ENCODE data around the gene PTPRG. TPM values are rescaled to one million over a fixed set of nuclear protein-coding genes. Genes with fewer than 3 reads are reported as not detected.

Gene PTPRG
- total and polyA plus RNA-seq, 2 experiments from 2014 or later, result 24.4 to 131 TPM

DNA sequence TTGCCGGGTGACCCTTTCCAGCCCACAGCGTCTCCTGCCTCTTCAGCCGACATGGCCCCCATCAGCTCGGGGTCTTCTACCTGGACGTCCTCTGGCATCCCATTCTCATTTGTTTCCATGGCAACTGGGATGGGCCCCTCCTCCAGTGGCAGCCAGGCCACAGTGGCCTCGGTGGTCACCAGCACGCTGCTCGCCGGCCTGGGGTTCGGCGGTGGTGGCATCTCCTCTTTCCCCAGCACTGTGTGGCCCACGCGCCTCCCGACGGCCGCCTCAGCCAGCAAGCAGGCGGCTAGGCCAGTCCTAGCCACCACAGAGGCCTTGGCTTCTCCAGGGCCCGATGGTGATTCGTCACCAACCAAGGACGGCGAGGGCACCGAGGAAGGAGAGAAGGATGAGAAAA, 641.8 kb downstream of the PTPRG start (continued):
- TF ChIP-seq, protein P1, sequence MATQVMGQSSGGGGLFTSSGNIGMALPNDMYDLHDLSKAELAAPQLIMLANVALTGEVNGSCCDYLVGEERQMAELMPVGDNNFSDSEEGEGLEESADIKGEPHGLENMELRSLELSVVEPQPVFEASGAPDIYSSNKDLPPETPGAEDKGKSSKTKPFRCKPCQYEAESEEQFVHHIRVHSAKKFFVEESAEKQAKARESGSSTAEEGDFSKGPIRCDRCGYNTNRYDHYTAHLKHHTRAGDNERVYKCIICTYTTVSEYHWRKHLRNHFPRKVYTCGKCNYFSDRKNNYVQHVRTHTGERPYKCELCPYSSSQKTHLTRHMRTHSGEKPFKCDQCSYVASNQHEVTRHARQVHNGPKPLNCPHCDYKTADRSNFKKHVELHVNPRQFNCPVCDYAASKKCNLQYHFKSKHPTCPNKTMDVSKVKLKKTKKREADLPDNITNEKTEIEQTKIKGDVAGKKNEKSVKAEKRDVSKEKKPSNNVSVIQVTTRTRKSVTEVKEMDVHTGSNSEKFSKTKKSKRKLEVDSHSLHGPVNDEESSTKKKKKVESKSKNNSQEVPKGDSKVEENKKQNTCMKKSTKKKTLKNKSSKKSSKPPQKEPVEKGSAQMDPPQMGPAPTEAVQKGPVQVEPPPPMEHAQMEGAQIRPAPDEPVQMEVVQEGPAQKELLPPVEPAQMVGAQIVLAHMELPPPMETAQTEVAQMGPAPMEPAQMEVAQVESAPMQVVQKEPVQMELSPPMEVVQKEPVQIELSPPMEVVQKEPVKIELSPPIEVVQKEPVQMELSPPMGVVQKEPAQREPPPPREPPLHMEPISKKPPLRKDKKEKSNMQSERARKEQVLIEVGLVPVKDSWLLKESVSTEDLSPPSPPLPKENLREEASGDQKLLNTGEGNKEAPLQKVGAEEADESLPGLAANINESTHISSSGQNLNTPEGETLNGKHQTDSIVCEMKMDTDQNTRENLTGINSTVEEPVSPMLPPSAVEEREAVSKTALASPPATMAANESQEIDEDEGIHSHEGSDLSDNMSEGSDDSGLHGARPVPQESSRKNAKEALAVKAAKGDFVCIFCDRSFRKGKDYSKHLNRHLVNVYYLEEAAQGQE (IDR thresholded peaks at IDR 0.05; ENCODE audit: unreplicated experiment), result no peak
- TF ChIP-seq STAT1 (IDR thresholded peaks at IDR 0.05; ENCODE audit: unreplicated experiment), result no peak
- TF ChIP-seq, protein P2, sequence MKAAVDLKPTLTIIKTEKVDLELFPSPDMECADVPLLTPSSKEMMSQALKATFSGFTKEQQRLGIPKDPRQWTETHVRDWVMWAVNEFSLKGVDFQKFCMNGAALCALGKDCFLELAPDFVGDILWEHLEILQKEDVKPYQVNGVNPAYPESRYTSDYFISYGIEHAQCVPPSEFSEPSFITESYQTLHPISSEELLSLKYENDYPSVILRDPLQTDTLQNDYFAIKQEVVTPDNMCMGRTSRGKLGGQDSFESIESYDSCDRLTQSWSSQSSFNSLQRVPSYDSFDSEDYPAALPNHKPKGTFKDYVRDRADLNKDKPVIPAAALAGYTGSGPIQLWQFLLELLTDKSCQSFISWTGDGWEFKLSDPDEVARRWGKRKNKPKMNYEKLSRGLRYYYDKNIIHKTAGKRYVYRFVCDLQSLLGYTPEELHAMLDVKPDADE (IDR thresholded peaks at IDR 0.05), result no peak

GRCh38 chr3:62203561-62203960, 642.2 kb downstream of the PTPRG start:
- no peak overlapping the region for H3K4me3 Mint-ChIP-seq
- no peaks in the 10 kb centered on the region for H3K9me3 Mint-ChIP-seq
- 0 out of 2 replicates have a peak, but pooled peaks cover 4% of the 10 kb centered on the region for H3K9me2 ChIP-seq (ENCODE audit: insufficient read depth)
- H3K4me1 Mint-ChIP-seq, result peaks cover 6% of the 10 kb centered on the region
- no peak overlapping the region for H3K4me2 ChIP-seq
- no peaks in the 10 kb centered on the region for H3K79me2 ChIP-seq (replicated peaks; ENCODE audit: insufficient read depth)
- H3K27ac ChIP-seq (ENCODE audit: low read depth), result no peak overlapping the region
- H3K4me1 ChIP-seq (ENCODE audit: insufficient read depth), result no peaks in the 10 kb centered on the region
- no peak for ATAC-seq
- H2AFZ ChIP-seq, result no peak overlapping the region
- H3K27me3 ChIP-seq (ENCODE audit: insufficient read depth), result no peaks in the 10 kb centered on the region
- no peaks in the 10 kb centered on the region for H3F3A ChIP-seq (replicated peaks; ENCODE audit: low read depth)
- H4K20me1 ChIP-seq (replicated peaks; ENCODE audit: insufficient read depth), result no peaks in the 10 kb centered on the region
- DNase-seq (ENCODE audit: low spot score), result no peak
- no peak overlapping the region for H3K27ac Mint-ChIP-seq
- H3K36me3 Mint-ChIP-seq (ENCODE audit: low read depth), result peaks cover 46% of the 10 kb centered on the region
- H3K27me3 Mint-ChIP-seq (ENCODE audit: insufficient read depth, low read depth, poor library complexity), result peaks cover 9% of the 10 kb centered on the region
- H3K4me3 ChIP-seq, result no peak overlapping the region
- peaks cover 8% of the 10 kb centered on the region; the same call in 1 of the 2 replicates for H3K36me3 ChIP-seq (ENCODE audit: insufficient read depth)
- TF ChIP-seq, protein P3, sequence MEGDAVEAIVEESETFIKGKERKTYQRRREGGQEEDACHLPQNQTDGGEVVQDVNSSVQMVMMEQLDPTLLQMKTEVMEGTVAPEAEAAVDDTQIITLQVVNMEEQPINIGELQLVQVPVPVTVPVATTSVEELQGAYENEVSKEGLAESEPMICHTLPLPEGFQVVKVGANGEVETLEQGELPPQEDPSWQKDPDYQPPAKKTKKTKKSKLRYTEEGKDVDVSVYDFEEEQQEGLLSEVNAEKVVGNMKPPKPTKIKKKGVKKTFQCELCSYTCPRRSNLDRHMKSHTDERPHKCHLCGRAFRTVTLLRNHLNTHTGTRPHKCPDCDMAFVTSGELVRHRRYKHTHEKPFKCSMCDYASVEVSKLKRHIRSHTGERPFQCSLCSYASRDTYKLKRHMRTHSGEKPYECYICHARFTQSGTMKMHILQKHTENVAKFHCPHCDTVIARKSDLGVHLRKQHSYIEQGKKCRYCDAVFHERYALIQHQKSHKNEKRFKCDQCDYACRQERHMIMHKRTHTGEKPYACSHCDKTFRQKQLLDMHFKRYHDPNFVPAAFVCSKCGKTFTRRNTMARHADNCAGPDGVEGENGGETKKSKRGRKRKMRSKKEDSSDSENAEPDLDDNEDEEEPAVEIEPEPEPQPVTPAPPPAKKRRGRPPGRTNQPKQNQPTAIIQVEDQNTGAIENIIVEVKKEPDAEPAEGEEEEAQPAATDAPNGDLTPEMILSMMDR (conservative IDR thresholded peaks at IDR 0.05; ENCODE audit: low read depth in 2 of 2), result no peak
- TF ChIP-seq ZNF331 (CRISPR knock-in tag; IDR thresholded peaks at IDR 0.05; ENCODE audit: low read depth) (no peak), EZH2phosphoT487 (IDR thresholded peaks at IDR 0.05; ENCODE audit: unreplicated experiment) (no peak), NANOG (IDR thresholded peaks at IDR 0.05; ENCODE audit: borderline replicate concordance) (no peak), EZH2 (IDR thresholded peaks at IDR 0.05; ENCODE audit: low read depth, unreplicated experiment) (no peak), ZNF114 (CRISPR knock-in tag; IDR thresholded peaks at IDR 0.05) (no peak), CREB1 (CRISPR knock-in tag; IDR thresholded peaks at IDR 0.05; ENCODE audit: low read depth) (no peak), STAT1 (IDR thresholded peaks at IDR 0.05; ENCODE audit: unreplicated experiment) (no peak)
- TF ChIP-seq, protein P2 (IDR thresholded peaks at IDR 0.05), result no peak
- TF ChIP-seq, protein P4, sequence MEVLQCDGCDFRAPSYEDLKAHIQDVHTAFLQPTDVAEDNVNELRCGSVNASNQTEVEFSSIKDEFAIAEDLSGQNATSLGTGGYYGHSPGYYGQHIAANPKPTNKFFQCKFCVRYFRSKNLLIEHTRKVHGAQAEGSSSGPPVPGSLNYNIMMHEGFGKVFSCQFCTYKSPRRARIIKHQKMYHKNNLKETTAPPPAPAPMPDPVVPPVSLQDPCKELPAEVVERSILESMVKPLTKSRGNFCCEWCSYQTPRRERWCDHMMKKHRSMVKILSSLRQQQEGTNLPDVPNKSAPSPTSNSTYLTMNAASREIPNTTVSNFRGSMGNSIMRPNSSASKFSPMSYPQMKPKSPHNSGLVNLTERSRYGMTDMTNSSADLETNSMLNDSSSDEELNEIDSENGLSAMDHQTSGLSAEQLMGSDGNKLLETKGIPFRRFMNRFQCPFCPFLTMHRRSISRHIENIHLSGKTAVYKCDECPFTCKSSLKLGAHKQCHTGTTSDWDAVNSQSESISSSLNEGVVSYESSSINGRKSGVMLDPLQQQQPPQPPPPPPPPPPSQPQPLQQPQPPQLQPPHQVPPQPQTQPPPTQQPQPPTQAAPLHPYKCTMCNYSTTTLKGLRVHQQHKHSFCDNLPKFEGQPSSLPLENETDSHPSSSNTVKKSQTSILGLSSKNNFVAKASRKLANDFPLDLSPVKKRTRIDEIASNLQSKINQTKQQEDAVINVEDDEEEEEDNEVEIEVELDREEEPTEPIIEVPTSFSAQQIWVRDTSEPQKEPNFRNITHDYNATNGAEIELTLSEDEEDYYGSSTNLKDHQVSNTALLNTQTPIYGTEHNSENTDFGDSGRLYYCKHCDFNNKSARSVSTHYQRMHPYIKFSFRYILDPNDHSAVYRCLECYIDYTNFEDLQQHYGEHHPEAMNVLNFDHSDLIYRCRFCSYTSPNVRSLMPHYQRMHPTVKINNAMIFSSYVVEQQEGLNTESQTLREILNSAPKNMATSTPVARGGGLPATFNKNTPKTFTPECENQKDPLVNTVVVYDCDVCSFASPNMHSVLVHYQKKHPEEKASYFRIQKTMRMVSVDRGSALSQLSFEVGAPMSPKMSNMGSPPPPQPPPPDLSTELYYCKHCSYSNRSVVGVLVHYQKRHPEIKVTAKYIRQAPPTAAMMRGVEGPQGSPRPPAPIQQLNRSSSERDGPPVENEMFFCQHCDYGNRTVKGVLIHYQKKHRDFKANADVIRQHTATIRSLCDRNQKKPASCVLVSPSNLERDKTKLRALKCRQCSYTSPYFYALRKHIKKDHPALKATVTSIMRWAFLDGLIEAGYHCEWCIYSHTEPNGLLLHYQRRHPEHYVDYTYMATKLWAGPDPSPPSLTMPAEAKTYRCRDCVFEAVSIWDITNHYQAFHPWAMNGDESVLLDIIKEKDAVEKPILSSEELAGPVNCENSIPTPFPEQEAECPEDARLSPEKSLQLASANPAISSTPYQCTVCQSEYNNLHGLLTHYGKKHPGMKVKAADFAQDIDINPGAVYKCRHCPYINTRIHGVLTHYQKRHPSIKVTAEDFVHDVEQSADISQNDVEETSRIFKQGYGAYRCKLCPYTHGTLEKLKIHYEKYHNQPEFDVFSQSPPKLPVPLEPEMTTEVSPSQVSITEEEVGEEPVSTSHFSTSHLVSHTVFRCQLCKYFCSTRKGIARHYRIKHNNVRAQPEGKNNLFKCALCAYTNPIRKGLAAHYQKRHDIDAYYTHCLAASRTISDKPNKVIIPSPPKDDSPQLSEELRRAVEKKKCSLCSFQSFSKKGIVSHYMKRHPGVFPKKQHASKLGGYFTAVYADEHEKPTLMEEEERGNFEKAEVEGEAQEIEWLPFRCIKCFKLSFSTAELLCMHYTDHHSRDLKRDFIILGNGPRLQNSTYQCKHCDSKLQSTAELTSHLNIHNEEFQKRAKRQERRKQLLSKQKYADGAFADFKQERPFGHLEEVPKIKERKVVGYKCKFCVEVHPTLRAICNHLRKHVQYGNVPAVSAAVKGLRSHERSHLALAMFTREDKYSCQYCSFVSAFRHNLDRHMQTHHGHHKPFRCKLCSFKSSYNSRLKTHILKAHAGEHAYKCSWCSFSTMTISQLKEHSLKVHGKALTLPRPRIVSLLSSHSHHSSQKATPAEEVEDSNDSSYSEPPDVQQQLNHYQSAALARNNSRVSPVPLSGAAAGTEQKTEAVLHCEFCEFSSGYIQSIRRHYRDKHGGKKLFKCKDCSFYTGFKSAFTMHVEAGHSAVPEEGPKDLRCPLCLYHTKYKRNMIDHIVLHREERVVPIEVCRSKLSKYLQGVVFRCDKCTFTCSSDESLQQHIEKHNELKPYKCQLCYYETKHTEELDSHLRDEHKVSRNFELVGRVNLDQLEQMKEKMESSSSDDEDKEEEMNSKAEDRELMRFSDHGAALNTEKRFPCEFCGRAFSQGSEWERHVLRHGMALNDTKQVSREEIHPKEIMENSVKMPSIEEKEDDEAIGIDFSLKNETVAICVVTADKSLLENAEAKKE (CRISPR knock-in tag; IDR thresholded peaks at IDR 0.05), result no peak

All from GM23338 (cell line).